ENCODE results near the gene TMEM100.
A peak's percentile ranks its signal among the peaks of the same experiment; 100 is the strongest.

The TMEM100 gene

GRCh38 chr17:55722742-55723487, at the start of gene TMEM100:
Gene TMEM100, minus strand, starts transcription at chr17:55722864. Its CDS starts 1,794 bp downstream, at chr17:55721070.
- no peak for DNase-seq

DNA sequence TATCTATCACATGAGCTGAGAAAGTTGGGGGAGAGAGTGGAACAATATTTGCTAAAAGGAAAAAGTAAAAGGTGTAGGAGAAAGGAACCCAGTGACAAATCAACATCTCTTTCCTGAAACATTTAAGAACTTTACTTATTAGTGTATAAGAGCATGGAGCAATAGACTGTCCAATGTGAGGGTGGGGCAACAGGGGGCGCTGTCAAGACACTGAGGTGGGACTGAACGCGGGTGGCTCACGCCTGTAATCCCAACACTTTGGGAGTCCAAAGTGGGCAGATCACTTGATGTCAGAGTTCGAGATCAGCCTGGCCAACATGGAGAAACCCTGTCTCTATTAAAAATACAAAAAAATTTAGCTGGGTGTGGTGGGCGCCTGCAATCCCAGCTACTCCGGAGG, 49.4 kb upstream of the TMEM100 start:
- no peak for DNase-seq

DNA sequence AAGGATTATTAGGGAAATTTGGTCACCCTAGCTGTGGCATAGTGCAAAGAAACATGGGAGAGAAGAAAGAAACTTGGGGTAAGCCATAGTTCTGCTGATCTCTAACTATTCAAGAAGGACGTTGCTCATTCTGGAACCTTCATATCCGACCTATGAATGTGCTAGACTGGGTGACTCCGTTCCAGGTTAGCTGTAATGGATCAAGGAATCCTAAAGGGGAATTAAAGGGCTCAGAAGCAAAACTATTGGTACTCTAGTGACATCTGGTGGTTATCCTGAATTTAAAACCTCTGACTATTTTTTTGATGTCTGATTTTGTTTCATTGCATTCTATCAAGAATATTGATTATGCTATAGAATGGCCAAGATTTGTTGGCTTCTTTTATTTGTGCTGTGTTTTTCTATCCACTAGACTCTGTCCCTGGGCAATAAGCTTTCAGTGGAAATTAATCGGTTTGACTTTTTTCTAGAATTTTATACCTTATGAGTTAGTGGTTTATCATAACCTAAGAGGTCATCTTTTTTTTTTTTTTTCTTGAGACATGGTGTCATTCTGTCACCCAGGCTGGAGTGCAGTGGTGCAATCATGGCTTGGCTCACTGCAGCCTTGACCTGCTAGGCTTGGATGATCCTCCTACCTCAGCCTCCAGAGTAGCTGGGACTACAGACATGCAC, 47.7 kb upstream of the TMEM100 start:
- peak; percentile 64 for DNase-seq

- no peak for DNase-seq
These were observed 46.9 kb upstream of the TMEM100 start for GRCh38 chr17:55769625-55770000.

GRCh38 chr17:55768936-55769624, 46.4 kb upstream of the TMEM100 start:
- DNase-seq, result no peak

GRCh38 chr17:55765472-55765871, 42.8 kb upstream of the TMEM100 start:
- DNase-seq, result no peak

DNA sequence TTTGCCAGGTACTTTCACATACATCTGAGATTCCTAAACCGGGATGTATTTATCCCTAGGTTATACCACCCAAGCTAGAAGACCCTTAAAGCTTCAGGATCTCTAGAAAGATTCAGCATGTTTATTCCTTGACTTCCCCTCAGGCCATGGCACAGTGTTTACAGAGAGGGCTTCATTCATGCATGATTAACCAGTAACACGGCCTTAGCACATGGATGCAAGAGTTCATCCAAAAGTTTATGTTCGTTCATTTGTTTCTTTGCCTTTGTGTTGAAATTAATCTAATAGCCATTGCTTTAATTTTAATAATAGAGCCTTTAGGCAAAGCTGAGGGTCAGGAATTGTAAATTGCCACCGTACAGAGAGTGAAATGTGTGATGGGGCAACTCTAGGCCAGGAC, 41.9 kb upstream of the TMEM100 start:
- DNase-seq, result no peak

- no peak for DNase-seq
These were observed 41.2 kb upstream of the TMEM100 start for GRCh38 chr17:55763856-55764255.

DNA sequence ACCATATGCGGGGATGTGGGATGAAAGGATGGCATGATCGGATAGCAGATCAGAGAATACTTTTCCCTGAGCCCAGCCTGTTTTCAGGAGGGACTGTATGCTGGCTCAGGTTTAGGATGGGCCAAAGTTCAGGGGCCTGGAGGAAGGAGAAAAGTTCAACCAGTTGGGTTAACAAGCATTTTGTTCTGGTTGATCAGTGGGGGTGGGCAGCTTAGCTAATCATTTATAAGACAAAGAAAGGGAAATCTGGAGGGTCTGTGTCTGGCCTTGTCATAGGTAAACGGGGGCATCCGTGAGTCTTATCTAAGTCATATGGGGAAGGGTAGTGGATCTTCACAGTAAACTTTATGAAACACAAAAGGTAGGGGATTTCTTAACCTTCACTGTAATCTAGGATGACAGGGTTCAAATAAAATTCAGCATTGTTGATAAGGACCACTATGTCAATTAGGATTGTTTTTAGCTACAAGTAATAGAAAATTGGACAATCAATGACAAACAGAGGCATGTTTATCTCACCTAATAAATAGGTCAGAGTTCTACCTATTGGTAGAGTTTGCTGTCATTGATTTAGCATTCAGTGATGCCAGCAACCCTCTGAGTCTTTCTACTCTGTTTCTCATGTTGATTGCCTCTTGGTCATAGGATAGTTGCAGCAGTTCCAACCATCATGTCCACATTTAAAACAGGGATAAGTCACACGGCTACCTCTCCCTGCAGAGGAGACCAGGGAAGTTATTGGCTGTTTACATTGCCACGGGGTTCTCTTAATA, 39.6 kb upstream of the TMEM100 start:
- DNase-seq, result no peak

GRCh38 chr17:55760643-55761355, 38.1 kb upstream of the TMEM100 start:
- no peak for DNase-seq

GRCh38 chr17:55758171-55758570, 35.5 kb upstream of the TMEM100 start:
- DNase-seq, result no peak

DNA sequence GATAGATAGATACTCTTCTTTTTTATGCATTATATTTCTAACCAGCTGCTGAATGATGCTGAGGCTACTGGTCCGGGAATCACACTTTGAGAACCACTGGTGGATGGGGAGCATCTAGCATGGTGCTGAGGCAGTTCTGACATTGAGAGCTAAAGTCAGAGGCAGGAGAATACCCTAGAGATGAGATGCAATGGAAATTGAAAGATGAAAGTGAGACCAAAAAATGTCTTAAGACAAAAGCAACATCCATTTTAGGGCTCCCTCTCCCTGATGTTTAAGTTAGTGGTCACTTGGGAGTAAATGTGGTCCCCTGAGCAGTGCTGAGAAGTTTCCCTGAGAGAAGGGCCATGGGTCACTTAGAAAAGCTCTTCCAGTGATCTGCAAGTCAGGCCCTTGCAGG, 35.0 kb upstream of the TMEM100 start:
- no peak for DNase-seq

- DNase-seq, result no peak
These were observed 34.0 kb upstream of the TMEM100 start for GRCh38 chr17:55756689-55757088.

- no peak for DNase-seq
These were observed 29.1 kb upstream of the TMEM100 start for GRCh38 chr17:55751720-55752250.

DNA sequence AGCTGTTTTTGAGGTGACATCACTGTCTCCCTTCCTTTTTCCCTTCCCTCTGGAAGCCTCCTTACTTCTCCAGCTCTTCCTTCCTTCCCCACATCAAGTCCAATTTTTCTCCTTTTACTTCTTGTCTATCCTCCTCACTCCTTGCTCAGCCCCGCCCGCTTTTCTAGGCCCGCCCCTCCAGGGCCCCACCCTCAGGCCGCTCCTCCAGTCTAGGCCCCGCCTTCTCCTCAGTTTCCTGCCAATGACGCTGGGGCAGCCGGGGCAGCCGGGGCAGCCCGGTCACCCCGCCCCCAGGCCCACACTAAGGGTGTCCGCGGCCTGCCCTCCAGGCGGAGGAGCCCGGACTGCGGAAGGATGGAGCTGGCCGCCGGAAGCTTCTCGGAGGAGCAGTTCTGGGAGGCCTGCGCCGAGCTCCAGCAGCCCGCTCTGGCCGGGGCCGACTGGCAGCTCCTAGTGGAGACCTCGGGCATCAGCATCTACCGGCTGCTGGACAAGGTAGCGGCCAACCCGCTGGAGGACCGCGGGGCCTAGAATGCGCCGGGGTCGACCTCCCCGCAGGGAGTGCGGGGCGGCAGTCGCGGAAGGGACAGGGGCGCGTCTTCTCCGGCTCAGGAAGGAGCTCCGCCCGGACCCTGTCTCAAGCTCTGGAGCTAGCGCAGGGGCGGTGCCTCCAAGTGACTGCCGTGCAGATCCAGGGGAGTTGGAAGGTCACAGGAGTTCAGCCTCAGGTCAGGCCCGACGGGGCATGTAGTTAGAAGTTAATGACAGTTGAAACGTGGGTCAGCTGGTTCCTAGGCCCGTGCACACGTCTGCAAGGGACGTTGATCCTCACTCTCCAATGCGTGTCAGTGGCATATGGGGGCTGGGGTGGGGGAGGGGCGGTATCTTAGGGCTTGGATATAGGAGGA, 28.3 kb upstream of the TMEM100 start, which contains the start of gene PCTP:
Gene PCTP (plus strand): TSS at position 302 of the 908 bp plus-strand sequence. CDS start 53 bp downstream, at position 355.
- DNase-seq, result peak; percentile 69

DNA sequence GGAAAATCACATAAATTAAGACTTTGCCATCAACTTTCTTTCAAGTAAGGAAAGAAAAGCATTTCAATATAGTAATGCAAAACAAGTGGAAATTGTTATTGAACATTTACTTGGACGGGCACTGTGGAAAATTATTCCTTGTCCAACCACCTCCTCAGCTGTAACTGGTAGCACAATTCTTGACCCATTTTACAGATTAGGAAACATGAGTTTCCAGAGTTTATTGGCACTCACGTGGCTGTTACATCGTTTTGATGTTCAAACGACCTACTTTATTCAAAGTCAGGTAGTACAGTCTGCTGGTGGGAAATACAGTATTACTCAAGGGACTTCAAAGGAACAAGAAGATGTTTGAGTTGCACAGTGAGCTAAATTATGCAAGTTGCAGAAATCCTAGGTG, 27.3 kb upstream of the TMEM100 start:
- DNase-seq, result no peak

DNA sequence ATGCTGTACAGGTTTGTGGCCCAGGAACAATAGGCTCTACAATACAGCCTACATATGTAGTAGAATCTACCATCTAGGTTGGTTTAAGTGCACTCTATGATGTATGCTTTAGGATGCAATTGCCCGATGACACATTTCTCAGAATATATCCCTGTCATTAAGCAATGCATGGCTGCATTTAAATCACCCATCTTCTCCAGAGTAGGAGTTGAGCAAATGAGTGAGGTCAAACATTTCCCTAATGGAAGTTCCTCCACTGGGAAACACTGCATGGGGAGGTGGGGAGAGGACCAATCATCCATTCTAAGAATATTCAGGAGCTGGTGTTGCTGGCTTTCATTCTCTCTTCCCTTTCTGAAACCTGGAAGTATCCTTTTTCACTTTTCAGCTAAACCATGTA, 26.2 kb upstream of the TMEM100 start:
- DNase-seq, result no peak

DNA sequence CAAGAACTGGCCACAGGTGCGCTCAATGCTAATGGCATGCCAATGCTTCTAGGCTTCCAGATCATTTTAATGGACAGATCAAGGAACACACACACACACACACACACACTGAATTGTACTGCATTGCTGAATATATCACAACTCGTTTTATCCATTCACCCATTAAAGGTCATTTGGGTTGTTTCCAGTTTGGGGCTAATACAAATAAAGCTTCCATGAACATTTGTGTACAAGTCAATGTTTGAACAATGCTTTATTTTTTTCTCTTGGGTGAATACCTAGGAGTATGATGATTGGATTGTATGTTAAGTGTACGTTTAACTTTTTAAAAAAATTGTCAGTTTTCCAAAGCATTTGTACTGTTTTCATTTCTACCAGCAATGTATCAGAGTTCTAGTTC, 24.5 kb upstream of the TMEM100 start:
- no peak for DNase-seq

DNA sequence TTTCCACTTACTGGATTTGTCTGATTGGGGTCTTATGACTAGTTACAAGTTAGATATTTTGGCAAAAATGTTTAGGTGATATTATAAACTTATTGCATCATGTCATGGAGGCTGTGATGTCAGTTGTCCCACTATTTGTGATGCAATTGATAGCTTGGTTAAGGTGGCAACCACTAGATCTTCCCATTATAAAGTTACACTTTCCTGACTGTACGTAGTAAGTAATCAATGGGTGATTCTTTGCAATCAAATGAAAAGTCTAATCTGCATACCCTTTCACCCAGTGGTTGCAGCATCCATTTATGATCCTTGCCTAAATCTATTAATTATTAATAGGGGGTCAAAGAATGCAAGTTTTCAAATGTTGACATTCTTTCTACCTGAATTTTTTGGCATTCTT, 23.8 kb upstream of the TMEM100 start:
- DNase-seq, result no peak

DNA sequence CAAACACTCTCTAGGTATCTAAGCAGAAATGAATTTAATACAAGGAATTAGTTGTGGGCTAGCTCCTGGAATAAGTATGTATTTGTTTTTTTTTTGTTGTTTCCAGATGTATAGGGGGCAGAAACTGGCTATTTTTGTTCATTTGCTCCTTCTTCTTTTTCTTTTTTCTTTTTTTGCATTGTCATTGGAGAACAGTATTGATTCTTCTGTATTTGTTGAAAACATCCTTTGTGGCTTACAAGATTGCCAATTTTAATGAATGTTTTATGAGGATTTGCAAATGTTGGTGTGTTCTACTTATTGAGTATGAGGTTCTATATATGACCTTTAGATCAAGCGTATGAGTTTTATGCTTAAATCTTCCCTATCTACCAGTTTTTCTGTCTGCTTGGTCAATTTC, 22.6 kb upstream of the TMEM100 start:
- DNase-seq, result no peak

DNA sequence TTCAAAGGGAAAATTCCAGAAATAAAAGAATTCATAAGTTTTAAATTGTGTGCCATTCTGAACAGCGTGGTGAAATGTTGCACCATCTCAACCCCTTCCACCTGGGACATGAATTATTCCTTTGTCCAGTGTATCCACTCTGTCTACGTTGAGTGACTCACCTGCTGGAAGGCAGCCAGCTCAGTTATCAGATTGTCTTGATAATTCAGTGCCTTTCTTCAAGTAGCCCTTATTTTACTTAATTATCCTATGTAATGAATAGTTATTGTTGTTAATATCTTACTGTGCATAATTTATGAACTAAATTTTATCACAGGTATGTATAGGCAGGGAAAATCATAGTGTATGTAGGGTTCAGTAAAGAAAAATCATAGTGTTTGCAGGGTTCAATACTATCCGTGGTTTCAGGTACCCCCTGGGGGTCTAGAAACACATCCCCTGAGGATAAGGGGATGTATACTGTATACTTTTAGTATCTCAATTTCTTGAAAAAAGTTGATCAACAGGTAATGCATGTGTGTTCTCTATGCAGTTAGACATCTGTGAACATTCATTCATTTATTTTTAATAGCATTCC, 20.5 kb upstream of the TMEM100 start:
- no peak for DNase-seq
